Activated naive CD4-positive, alpha-beta T cell treated with anti-CD3 and anti-CD28 coated beads, Interleukin-2, amount 10 ng/mL, durations not matched to agents 7 days and 5 days (primary cell): Measurements from ENCODE around the gene PCDHGB4.
"Not testable (repeated sequence)": the region's sequence is repeated elsewhere in the genome, so short reads cannot be mapped to it uniquely, and the experiment has no call there.

ENCODE experiments used
- CTCF ChIA-PET: fragments of 350-600 bp; sonication (Branson Sonifier 250); formaldehyde crosslinking; loops from one replicate; lab custom pipeline; 2021; ENCODE audit warnings: antibody characterized with exemption; lab: Charles Lee
- DNase-seq: peaks from one replicate; pipeline ENCODE4 v3.0.0-alpha.2; 2020
- H3K27ac Mint-ChIP-seq: one replicate; pipeline ENCODE4 v1.8.0; 2021; ENCODE audit warnings: mild to moderate bottlenecking, moderate library complexity, mixed read lengths
- H3K27me3 Mint-ChIP-seq: one replicate; pipeline ENCODE4 v1.8.0; 2021; ENCODE audit warnings: mild to moderate bottlenecking, mixed read lengths
- H3K36me3 Mint-ChIP-seq: one replicate; pipeline ENCODE4 v1.8.0; 2021; ENCODE audit warnings: mixed read lengths
- H3K4me1 Mint-ChIP-seq: one replicate; pipeline ENCODE4 v1.8.0; 2021; ENCODE audit warnings: mixed read lengths
- H3K4me3 Mint-ChIP-seq: one replicate; pipeline ENCODE4 v1.8.0; 2021; ENCODE audit warnings: mild to moderate bottlenecking, moderate library complexity, mixed read lengths
- H3K9me3 Mint-ChIP-seq: one replicate; pipeline ENCODE4 v1.8.0; 2021; ENCODE audit warnings: mixed read lengths

The PCDHGB4 gene

DNA sequence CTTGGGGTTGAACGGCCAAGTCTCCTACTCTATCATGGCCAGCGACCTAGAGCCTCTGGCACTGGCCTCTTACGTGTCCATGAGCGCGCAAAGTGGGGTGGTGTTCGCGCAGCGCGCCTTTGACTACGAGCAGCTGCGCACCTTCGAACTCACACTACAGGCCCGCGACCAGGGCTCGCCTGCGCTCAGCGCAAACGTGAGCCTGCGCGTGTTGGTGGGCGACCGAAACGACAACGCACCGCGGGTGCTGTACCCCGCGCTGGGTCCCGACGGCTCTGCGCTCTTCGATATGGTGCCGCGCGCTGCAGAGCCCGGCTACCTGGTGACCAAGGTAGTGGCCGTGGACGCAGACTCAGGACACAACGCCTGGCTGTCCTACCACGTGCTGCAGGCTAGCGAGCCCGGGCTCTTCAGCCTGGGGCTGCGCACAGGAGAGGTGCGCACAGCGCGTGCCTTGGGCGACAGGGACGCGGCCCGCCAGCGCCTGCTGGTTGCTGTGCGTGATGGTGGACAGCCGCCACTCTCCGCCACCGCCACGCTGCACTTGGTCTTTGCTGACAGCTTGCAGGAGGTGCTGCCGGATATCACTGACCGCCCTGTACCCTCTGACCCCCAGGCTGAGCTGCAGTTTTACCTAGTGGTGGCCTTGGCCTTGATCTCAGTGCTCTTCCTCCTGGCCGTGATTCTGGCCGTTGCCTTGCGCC is 12.2 kb downstream of the PCDHGB4 start:
- Mint-ChIP-seq H3K4me1 (peaks cover 3% of the 10 kb centered on the region), H3K27ac (peak overlapping the region; percentile 71), H3K27me3 (peaks cover 61% of the 10 kb centered on the region), H3K36me3 (peaks cover 8% of the 10 kb centered on the region), H3K9me3 (peaks cover 28% of the 10 kb centered on the region), H3K4me3 (no peak overlapping the region)
- CTCF ChIA-PET, result interaction anchor here (1.0 to 1.6 kb wide), 4 partner anchors 22 to 114 kb away, joined by 3 to 7 read pairs (median 5); partner anchors contain the start of gene PCDHGB3
- no peak for DNase-seq

DNA sequence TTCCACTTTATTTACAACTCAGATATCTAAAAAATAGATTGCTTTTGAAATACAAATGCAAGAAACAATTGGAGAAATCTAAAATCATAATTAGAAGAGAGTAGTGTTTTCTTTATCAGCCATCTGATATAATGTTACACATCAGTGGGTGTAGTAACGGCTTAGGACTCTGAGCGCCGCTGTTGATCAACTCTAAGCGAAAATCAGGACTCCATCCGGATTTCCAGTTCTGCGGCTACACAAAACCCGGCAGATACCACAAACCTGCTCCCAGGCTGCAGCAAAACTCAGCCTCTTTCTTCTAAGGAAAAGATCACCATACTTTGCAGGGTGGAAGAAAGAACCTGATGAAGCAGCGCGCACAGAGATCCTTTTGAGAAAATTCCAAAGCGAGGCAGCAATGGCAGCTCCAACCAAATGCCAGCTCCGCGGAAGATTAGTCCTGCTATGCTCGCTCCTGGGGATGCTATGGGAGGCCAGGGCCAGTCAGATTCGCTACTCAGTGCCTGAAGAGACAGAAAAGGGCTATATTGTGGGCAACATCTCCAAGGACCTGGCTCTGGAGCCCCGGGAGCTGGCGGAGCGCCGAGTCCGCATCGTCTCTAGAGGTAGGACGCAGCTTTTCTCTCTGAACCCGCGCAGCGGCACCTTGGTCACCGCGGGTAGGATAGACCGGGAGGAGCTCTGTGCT is 15.2 kb downstream of the PCDHGB4 start, which contains the start of gene PCDHGA9:
TSS of gene PCDHGA9 (plus strand) at position 226 of the 691 bp plus-strand sequence. CDS start at position 401, 175 bp downstream.
- H3K9me3 Mint-ChIP-seq, result peaks cover 21% of the 10 kb centered on the region
- CTCF ChIA-PET, result interaction anchor here (1.0 to 1.4 kb wide), 5 partner anchors 11 to 110 kb away, joined by 3 to 5 read pairs (median 4); partner anchors contain the start of genes PCDHGA12, PCDHGA3 and PCDHGB7
- peak; percentile 46 for DNase-seq
- no peak within 1 kb of the TSS for H3K27ac Mint-ChIP-seq
- no peak within 1 kb of the TSS for H3K4me3 Mint-ChIP-seq
- H3K27me3 Mint-ChIP-seq, result peaks cover 60% of the 10 kb centered on the region
- H3K4me1 Mint-ChIP-seq, result peaks cover 3% of the 10 kb centered on the region
- peaks cover 10% of the 10 kb centered on the region for H3K36me3 Mint-ChIP-seq

- DNase-seq, result no peak
- Mint-ChIP-seq H3K36me3 (peaks cover 10% of the 10 kb centered on the region), H3K27me3 (peaks cover 64% of the 10 kb centered on the region), H3K4me3 (no peak overlapping the region), H3K27ac (no peak overlapping the region), H3K9me3 (peaks cover 23% of the 10 kb centered on the region), H3K4me1 (peaks cover 5% of the 10 kb centered on the region)
- CTCF ChIA-PET, result interaction anchor here (1.0 to 1.4 kb wide), 5 partner anchors 10 to 109 kb away, joined by 3 to 5 read pairs (median 4); partner anchors contain the start of genes PCDHGA12, PCDHGA3 and PCDHGB7
Observed at GRCh38 chr5:141403387-141403786, 15.9 kb downstream of the PCDHGB4 start.

- CTCF ChIA-PET, result interaction anchor here (0.6 to 1.8 kb wide), 7 partner anchors 10 to 156 kb away, joined by 3 to 5 read pairs (median 3); partner anchors contain the start of gene PCDHGA3
- peak within 1 kb of the TSS; percentile 75 for H3K27ac Mint-ChIP-seq
- peak within 1 kb of the TSS; percentile 23 for H3K4me3 Mint-ChIP-seq
- peaks cover 14% of the 10 kb centered on the region for H3K36me3 Mint-ChIP-seq
- H3K9me3 Mint-ChIP-seq, result peaks cover 19% of the 10 kb centered on the region
- peak; percentile 56 for DNase-seq
- H3K4me1 Mint-ChIP-seq, result not testable (repeated sequence)
- H3K27me3 Mint-ChIP-seq, result peaks cover 66% of the 10 kb centered on the region
Observed at GRCh38 chr5:141407790-141408505, 20.4 kb downstream of the PCDHGB4 start, which contains the start of gene PCDHGB6. Gene PCDHGB6 (plus strand): TSS chr5:141408021. CDS start chr5:141408203, 182 bp downstream.

- Mint-ChIP-seq H3K4me3 (no peak overlapping the region), H3K9me3 (peaks cover 20% of the 10 kb centered on the region), H3K4me1 (peaks cover 16% of the 10 kb centered on the region), H3K27ac (peak overlapping the region; percentile 79), H3K27me3 (peaks cover 66% of the 10 kb centered on the region), H3K36me3 (peaks cover 18% of the 10 kb centered on the region)
- no peak for DNase-seq
- CTCF ChIA-PET, result no interaction called here
Observed at GRCh38 chr5:141409598-141410306, 22.3 kb downstream of the PCDHGB4 start.

DNA sequence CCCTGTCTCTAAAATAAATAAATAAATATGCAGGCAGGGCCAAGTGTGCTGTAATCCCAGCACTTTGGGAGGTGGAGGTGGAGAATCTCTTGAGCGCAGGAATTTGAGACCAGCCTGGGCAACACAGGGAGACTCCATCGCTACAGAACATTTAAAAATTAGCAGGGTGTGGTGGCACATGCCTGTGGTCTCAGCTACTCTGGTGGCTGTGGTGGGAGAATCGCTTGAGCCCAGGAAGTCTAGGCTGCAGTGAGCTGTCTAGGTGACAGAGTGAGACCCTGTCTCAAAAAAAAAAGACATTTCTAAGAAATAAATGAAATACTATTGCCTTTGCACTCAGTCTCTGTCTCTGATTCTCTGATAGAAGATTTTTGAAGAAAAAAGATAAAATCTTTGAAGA is 24.1 kb downstream of the PCDHGB4 start:
- Mint-ChIP-seq H3K27me3 (peaks cover 75% of the 10 kb centered on the region), H3K9me3 (peaks cover 20% of the 10 kb centered on the region), H3K27ac (no peak overlapping the region), H3K4me1 (peaks cover 18% of the 10 kb centered on the region), H3K36me3 (peaks cover 18% of the 10 kb centered on the region), H3K4me3 (no peak overlapping the region)
- no peak for DNase-seq
- CTCF ChIA-PET, result interaction anchor here (0.9 to 2.5 kb wide), 2 partner anchors 113 to 204 kb away, joined by 3 to 10 read pairs; no protein-coding TSS in a partner anchor

- Mint-ChIP-seq H3K4me1 (peaks cover 21% of the 10 kb centered on the region), H3K4me3 (peak within 1 kb of the TSS; percentile 78), H3K36me3 (peaks cover 18% of the 10 kb centered on the region), H3K27me3 (peaks cover 79% of the 10 kb centered on the region), H3K27ac (peak within 1 kb of the TSS; percentile 74), H3K9me3 (peaks cover 22% of the 10 kb centered on the region)
- CTCF ChIA-PET, result interaction anchor here (0.6 to 3.4 kb wide), 27 partner anchors 8 to 171 kb away, joined by 3 to 17 read pairs (median 4); partner anchors contain the start of genes PCDHGA11, PCDHGA9, PCDHGB5 and PCDHGC5
- peak; percentile 72 for DNase-seq
Observed at GRCh38 chr5:141412854-141413539, 25.5 kb downstream of the PCDHGB4 start, which contains the start of gene PCDHGA10. Gene PCDHGA10 (plus strand): TSS chr5:141412987. CDS start chr5:141413176, 189 bp downstream.

DNA sequence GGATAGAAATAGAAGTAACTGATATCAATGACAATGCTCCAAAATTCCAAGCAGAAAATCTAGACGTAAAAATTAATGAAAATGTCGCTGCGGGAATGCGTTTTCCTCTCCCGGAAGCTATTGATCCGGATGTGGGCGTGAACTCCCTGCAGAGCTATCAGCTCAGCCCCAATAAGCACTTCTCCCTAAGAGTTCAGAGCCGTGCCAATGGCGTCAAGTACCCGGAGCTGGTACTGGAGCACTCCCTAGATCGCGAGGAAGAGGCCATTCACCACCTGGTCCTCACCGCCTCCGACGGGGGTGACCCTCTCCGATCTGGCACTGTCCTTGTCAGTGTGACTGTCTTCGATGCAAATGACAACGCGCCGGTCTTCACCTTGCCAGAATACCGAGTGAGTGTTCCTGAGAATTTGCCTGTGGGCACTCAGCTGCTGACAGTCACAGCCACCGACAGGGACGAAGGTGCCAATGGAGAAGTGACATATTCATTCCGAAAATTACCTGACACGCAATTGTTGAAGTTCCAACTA is 26.1 kb downstream of the PCDHGB4 start:
- peaks cover 79% of the 10 kb centered on the region for H3K27me3 Mint-ChIP-seq
- H3K27ac Mint-ChIP-seq, result peak overlapping the region; percentile 74
- peaks cover 26% of the 10 kb centered on the region for H3K9me3 Mint-ChIP-seq
- no peak for DNase-seq
- peak overlapping the region; percentile 78 for H3K4me3 Mint-ChIP-seq
- H3K36me3 Mint-ChIP-seq, result peaks cover 23% of the 10 kb centered on the region
- H3K4me1 Mint-ChIP-seq, result peaks cover 22% of the 10 kb centered on the region
- CTCF ChIA-PET, result interaction anchor here (0.9 to 3.4 kb wide), 20 partner anchors 11 to 170 kb away, joined by 3 to 17 read pairs (median 4); partner anchors contain the start of genes PCDHGA9, PCDHGB5 and PCDHGC5

- H3K9me3 Mint-ChIP-seq, result peaks cover 26% of the 10 kb centered on the region
- peaks cover 79% of the 10 kb centered on the region for H3K27me3 Mint-ChIP-seq
- H3K4me3 Mint-ChIP-seq, DNase-seq, H3K27ac Mint-ChIP-seq: not testable (repeated sequence)
- CTCF ChIA-PET, result interaction anchor here (1.5 to 3.4 kb wide), 4 partner anchors 13 to 149 kb away, joined by 3 to 17 read pairs (median 6); no protein-coding TSS in a partner anchor
- peaks cover 19% of the 10 kb centered on the region for H3K36me3 Mint-ChIP-seq
- peaks cover 22% of the 10 kb centered on the region for H3K4me1 Mint-ChIP-seq
Observed at GRCh38 chr5:141414548-141415274, 27.2 kb downstream of the PCDHGB4 start.

GRCh38 chr5:141415275-141415618 is 27.7 kb downstream of the PCDHGB4 start:
- DNase-seq, H3K27ac Mint-ChIP-seq: not testable (repeated sequence)
- Mint-ChIP-seq H3K36me3 (peaks cover 21% of the 10 kb centered on the region), H3K27me3 (peaks cover 77% of the 10 kb centered on the region), H3K4me1 (peaks cover 22% of the 10 kb centered on the region), H3K4me3 (peak overlapping the region; percentile 18), H3K9me3 (peaks cover 27% of the 10 kb centered on the region)
- CTCF ChIA-PET, result interaction anchor here (3.4 kb wide), 1 partner anchor 98 kb away, joined by 17 read pairs; no protein-coding TSS in a partner anchor

- CTCF ChIA-PET, result interaction anchor here (0.9 to 1.7 kb wide), 9 partner anchors 11 to 146 kb away, joined by 3 to 6 read pairs (median 4); partner anchors contain the start of genes PCDHGB3 and PCDHGB6
- Mint-ChIP-seq H3K4me3 (peak within 1 kb of the TSS; percentile 60), H3K36me3 (peaks cover 27% of the 10 kb centered on the region), H3K9me3 (peaks cover 38% of the 10 kb centered on the region), H3K4me1 (peaks cover 32% of the 10 kb centered on the region), H3K27ac (peak within 1 kb of the TSS; percentile 59), H3K27me3 (peaks cover 90% of the 10 kb centered on the region)
- DNase-seq, result peak; percentile 63
Observed at GRCh38 chr5:141417494-141418172, 30.1 kb downstream of the PCDHGB4 start, which contains the start of gene PCDHGB7. Gene PCDHGB7 (plus strand): TSS chr5:141417677. CDS start chr5:141417860, 183 bp downstream.
